ENCODE data around the gene EPHB2. TPM values are rescaled to one million over a fixed set of nuclear protein-coding genes. Genes with fewer than 3 reads are reported as not detected.

The EPHB2 gene
- total RNA-seq, 2 experiments from 2014 or later: 0.08 TPM; not detected in 1

GRCh38 chr1:22866868-22867267, 156.2 kb downstream of the EPHB2 start:
- Histone ChIP-seq H3K27me3 (ENCODE audit: control insufficient read depth in 1 of 2, insufficient read depth in 2 of 2, low read length in 2 of 2) (no peaks in the 10 kb centered on the region), H3K27ac (ENCODE audit: low read depth in 1 of 2, low read length in 2 of 2) (no peak overlapping the region), H3K9me3 (ENCODE audit: control insufficient read depth in 1 of 2, insufficient read depth in 1 of 2, low read length in 2 of 2) (no peaks in the 10 kb centered on the region), H3K4me3 (ENCODE audit: low read length) (no peak overlapping the region), H3K4me1 (ENCODE audit: insufficient read depth, low read length) (no peaks in the 10 kb centered on the region), H3K36me3 (ENCODE audit: insufficient read depth, low read length) (no peaks in the 10 kb centered on the region)
- Mint-ChIP-seq H3K4me1 (ENCODE audit: low read depth) (no peaks in the 10 kb centered on the region), H3K27ac (no peak overlapping the region), H3K36me3 (ENCODE audit: low read depth) (no peaks in the 10 kb centered on the region), H3K27me3 (peaks cover 32% of the 10 kb centered on the region), H3K4me3 (no peak overlapping the region), H3K9me3 (no peaks in the 10 kb centered on the region)
- ATAC-seq (ENCODE audit: poor library complexity): no peak
- POLR2A ChIA-PET: no interaction called here
- intact Hi-C loops (cut with DNase I, micrococcal nuclease): no loop called here
- CTCF ChIA-PET: no interaction called here
- DNase-seq: no peak
- TF ChIP-seq CTCF (IDR thresholded peaks at IDR 0.05): no peak

- H3K4me1 Mint-ChIP-seq (ENCODE audit: low read depth): no peaks in the 10 kb centered on the region
- Histone ChIP-seq H3K27ac (ENCODE audit: low read depth in 1 of 2, low read length in 2 of 2) (no peak overlapping the region), H3K36me3 (ENCODE audit: insufficient read depth, low read length) (no peaks in the 10 kb centered on the region), H3K4me3 (ENCODE audit: low read length) (no peak overlapping the region), H3K4me1 (ENCODE audit: insufficient read depth, low read length) (no peaks in the 10 kb centered on the region), H3K27me3 (ENCODE audit: control insufficient read depth in 1 of 2, insufficient read depth in 2 of 2, low read length in 2 of 2) (no peaks in the 10 kb centered on the region), H3K9me3 (ENCODE audit: control insufficient read depth in 1 of 2, insufficient read depth in 1 of 2, low read length in 2 of 2) (no peaks in the 10 kb centered on the region)
- DNase-seq (no peak), ATAC-seq (ENCODE audit: poor library complexity) (no peak)
- no peaks in the 10 kb centered on the region for H3K36me3 Mint-ChIP-seq (ENCODE audit: low read depth)
- no peak overlapping the region for H3K4me3 Mint-ChIP-seq
- intact Hi-C loops (cut with DNase I, micrococcal nuclease): no loop called here
- H3K9me3 Mint-ChIP-seq: no peaks in the 10 kb centered on the region
- no peak for TF ChIP-seq CTCF (IDR thresholded peaks at IDR 0.05)
- peaks cover 32% of the 10 kb centered on the region for H3K27me3 Mint-ChIP-seq
- H3K27ac Mint-ChIP-seq: no peak overlapping the region
- ChIA-PET POLR2A (no interaction called here), CTCF (no interaction called here)
Measured at GRCh38 chr1:22868331-22868730, 157.7 kb downstream of the EPHB2 start.

- Mint-ChIP-seq H3K27ac (no peak overlapping the region), H3K4me3 (no peak overlapping the region), H3K36me3 (ENCODE audit: low read depth) (no peaks in the 10 kb centered on the region), H3K9me3 (no peaks in the 10 kb centered on the region), H3K27me3 (peaks cover 32% of the 10 kb centered on the region), H3K4me1 (ENCODE audit: low read depth) (no peaks in the 10 kb centered on the region)
- H3K36me3 ChIP-seq (ENCODE audit: insufficient read depth, low read length): no peaks in the 10 kb centered on the region
- no peak for ATAC-seq (ENCODE audit: poor library complexity)
- ChIA-PET CTCF (no interaction called here), POLR2A (no interaction called here)
- no peaks in the 10 kb centered on the region for H3K4me1 ChIP-seq (ENCODE audit: insufficient read depth, low read length)
- H3K27me3 ChIP-seq (ENCODE audit: control insufficient read depth in 1 of 2, insufficient read depth in 2 of 2, low read length in 2 of 2): no peaks in the 10 kb centered on the region
- H3K9me3 ChIP-seq (ENCODE audit: control insufficient read depth in 1 of 2, insufficient read depth in 1 of 2, low read length in 2 of 2): no peaks in the 10 kb centered on the region
- no peak overlapping the region for H3K27ac ChIP-seq (ENCODE audit: low read depth in 1 of 2, low read length in 2 of 2)
- intact Hi-C loops (cut with DNase I, micrococcal nuclease): no loop called here
- TF ChIP-seq CTCF (IDR thresholded peaks at IDR 0.05): no peak
- no peak overlapping the region for H3K4me3 ChIP-seq (ENCODE audit: low read length)
- DNase-seq: no peak
Measured at GRCh38 chr1:22869325-22869724, 158.7 kb downstream of the EPHB2 start.
